Raji (cell line): ENCODE measurements around the gene GSG1L.

Experiments
- POLR2A ChIP-seq: IDR thresholded peaks from 2 replicates; pipeline ENCODE4 v1.6.1; 2011; ENCODE audit warnings: low read depth, low read length, control low read depth; ENCODE audit not compliant: insufficient read depth

The GSG1L gene

GRCh38 chr16:27911486-27911885 is 152.0 kb downstream of the GSG1L start:
- no peak for TF ChIP-seq POLR2A

GRCh38 chr16:27907457-27907972 is 156.0 kb downstream of the GSG1L start:
- TF ChIP-seq POLR2A = no peak

GRCh38 chr16:27906883-27907282 is 156.6 kb downstream of the GSG1L start:
- no peak for TF ChIP-seq POLR2A

DNA sequence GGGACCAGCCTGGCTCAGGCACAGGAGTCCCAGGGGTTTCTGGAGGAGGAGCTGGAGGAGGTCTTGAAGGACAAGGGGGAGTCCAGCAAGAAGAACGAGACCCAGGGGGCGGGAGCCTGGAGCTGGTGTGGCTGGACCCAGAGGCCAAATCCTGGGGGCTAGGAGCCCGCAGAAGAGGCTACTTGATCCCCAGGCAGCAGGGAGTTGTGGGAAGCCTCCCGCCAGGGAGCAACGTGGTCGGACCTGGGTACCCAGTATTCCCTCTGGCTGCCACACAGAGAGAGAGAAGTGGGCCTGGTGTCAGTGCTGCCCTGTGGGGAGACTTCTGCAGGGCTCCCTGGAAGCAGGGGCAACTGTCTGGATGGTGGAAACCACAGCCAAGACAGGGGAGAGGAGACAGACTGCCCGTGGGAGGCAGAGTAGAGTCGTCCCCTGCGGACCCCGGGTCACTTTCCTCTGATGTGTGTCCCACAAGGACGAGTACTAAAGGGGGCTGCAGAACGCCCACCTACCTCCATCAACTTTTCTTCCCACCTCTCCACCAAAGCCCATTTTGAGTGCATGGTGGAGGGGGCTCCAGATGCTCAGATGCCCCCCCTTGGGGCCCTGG is 160.4 kb downstream of the GSG1L start:
- TF ChIP-seq POLR2A = no peak

DNA sequence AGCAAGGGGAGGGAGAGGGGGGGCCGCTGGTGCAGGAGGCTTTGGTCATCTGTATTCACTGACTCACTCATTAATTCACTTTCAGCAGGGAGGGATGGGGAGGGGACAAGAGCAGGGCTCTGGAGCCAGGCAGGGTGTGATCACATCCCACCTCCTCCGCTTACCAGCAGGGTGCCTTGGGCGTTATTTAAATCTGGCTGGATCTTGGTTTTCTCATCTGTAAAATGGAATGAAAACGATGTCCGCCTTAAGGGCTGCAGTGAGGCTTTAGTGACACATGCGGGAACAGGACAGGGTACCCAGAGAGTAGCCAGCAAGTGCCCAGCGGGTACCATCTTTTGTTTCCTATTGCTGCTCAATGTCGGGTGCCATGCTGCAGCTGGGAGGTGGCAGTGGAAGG is 161.0 kb downstream of the GSG1L start:
- no peak for TF ChIP-seq POLR2A

- no peak for TF ChIP-seq POLR2A
Measured at GRCh38 chr16:27901956-27902355, 161.6 kb downstream of the GSG1L start.

- no peak for TF ChIP-seq POLR2A
Measured at GRCh38 chr16:27899736-27900135, 163.8 kb downstream of the GSG1L start.

- TF ChIP-seq POLR2A = no peak
Measured at GRCh38 chr16:27894386-27894785, 169.1 kb downstream of the GSG1L start.

DNA sequence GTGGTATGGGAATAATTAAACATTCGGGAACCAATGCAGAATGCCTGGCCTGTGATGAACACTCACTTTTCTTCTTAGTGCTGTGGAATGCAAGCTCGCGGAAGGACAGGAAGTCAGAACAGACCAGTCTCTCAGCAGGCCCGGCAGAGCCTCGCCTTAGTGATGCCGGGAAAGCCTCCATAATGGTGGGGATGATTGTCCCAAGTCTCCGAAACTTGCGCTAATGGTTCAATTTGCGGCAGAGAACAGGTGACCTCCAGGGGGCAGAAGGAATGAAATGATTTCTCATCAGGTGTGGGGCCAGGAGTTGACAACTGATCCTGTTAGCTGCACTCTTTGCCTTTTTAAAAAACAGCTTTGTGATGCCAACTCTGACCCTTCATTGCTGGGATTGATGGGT is 170.6 kb downstream of the GSG1L start:
- no peak for TF ChIP-seq POLR2A

DNA sequence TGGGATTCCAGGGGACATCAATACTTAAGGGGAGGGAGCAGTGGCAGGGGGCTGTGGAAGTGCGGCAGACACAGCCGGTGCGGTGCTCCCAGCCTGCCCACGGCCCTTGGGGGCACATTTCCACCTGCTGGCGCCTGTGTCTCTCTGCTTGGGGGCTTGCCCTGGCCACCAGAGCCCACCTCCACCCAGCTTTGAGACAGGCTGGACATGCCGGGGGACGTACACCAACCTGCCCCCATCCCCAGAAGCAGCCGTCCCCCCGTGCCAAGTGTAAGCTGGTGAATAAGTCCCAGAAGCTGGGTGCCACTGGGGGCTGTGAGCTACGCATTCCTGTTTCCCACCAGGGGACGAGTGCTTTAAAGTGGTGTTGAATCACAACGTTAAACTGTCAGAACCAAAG is 172.6 kb downstream of the GSG1L start:
- TF ChIP-seq POLR2A = no peak

GRCh38 chr16:27890006-27890405 is 173.5 kb downstream of the GSG1L start:
- TF ChIP-seq POLR2A = no peak

DNA sequence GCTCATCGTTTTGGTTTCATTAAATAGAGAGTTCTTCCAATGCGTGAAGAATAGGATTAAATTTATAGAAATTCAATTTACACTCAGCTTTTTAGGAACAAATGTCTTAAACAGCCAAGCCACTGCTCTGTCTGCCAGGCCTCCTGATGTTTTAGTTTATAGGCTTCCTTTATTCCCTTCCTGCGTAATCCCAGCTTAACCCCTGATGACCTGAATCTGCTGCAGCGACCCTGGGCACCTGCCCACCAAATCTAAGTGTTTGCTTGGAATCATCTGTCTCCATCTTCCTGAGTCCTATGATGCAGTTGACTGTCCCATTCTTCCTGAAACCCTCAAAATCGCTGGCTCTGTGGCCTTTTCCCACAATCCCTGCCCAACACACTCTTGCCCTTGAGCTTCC is 179.9 kb downstream of the GSG1L start:
- TF ChIP-seq POLR2A = no peak

DNA sequence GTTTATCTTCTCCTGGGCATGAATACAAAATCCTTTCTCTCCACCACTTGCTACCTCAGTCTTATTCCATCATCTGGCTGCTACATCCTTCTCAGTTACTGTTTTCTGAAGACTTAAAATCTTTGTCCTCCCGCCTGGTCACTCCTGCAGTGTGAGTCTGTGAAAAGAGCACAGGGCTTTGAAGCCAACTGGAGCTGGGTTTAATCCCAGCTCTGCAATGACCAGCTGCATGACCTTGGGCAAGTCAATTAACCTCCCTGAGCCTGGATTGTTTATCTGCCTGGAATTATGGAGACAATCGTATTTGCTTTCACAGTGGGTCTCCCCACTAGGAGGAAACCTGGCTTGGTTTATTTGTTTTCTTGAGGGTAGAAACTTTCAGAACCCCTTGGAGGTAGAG is 183.2 kb downstream of the GSG1L start:
- no peak for TF ChIP-seq POLR2A

DNA sequence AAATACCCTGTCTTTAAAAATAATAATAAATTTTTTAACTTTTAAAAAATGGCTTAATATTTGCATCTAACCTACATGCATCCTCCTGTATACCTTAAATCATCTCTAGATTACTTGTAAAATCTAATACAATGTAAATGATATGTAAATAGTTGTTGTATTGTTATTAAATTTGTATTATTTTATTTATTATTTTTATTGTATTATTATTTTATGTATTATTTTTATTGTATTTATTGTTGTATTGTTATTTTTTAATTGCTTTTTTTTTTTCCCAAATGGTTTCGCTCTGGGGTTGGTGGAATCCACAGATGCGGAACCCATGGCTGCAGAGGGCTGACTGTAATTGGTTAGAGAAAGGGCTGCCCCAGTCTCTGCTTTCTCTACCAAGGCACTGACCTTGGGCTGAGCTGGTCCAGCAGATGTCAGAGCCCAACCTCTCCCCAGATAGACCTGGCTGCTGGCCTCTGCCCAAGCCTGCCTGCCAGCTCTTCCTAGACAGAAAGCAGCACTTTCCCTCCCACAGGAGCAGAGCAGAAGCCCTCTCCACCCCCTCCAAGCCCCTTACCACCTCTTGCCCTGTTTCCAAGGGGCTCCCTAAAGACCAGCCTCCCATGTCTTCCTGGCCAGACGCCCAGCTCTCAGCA is 183.8 kb downstream of the GSG1L start:
- no peak for TF ChIP-seq POLR2A

DNA sequence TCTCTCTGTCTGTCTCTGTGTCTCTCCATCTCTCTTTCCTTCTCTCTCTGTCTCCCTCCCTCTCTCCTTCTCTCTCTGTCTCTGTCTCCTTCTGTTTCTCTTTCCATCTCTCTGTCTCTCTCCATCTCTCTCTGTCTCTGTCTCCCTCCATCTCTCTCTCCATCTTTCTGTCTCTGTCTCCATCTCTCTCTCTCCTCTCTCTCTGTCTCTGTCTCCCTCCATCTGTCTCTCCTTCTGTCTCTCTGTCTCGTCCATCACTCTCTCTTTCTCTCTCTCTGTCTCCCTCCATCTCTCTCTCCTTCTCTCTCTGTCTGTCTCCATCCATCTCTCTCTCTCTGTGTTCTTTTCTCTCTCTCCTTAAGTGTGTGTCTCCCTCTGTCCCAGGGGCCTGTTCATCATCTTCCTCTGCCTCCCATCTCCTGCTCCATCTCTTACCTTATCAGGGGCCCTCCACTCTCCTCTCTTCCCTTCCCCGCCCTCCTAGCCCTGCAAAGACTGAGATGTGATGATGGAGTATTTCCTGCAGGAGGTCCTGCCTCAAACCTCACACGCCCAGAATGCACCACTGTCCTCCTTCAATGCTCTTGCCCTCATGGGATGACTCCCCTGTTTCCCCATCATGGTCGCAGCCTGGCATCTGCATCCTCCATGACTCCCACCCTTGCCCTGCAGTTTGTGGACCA is 193.3 kb downstream of the GSG1L start:
- TF ChIP-seq POLR2A = no peak

- no peak for TF ChIP-seq POLR2A
Measured at GRCh38 chr16:27869411-27869810, 194.1 kb downstream of the GSG1L start.

- no peak for TF ChIP-seq POLR2A
Measured at GRCh38 chr16:27868180-27868579, 195.3 kb downstream of the GSG1L start.
